ENCODE data around the gene DBH.

DNA sequence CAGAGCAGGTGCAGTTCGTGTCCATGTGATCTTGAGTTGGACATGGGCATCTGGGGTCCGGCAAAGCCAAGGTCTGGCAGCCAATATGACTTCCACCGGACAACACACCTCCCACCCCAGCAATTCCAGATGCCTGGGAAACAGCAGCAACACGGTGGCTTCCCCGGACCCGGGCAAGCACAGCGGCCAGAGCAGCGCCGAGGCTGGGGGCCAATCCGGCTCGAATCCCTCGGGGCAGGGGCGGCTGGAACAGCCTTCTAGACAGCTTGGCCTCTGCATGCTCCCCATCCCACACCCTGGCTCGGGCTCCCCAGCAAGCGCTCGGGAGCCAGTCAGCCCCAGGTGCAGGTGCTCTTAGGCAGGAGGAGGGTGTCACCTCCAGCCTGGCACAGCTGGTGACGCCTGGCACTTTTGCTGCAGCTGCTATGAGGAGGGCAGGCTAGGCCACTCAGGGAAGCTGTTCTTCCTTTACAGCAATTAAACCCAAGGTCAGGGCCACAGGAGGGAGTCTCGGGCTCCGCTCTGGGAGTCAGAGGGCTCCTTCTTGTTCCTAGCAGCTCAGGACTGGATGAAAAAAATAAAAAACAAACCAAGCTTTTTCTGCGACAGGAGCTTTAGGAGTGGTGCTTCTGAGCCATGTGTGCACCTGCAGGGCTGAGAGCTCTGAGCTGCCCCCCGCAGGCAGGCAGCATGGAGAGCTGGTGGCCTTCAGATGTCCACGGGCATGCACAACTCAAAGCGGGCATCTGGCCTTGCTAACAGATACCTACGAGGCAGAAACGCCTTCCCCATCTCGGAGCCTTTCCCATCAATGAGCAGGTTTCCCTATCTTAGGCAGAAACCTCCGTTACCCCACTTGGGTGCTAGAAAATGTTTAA, 28.2 kb downstream of the DBH start:
- TF ChIP-seq, protein P1, sequence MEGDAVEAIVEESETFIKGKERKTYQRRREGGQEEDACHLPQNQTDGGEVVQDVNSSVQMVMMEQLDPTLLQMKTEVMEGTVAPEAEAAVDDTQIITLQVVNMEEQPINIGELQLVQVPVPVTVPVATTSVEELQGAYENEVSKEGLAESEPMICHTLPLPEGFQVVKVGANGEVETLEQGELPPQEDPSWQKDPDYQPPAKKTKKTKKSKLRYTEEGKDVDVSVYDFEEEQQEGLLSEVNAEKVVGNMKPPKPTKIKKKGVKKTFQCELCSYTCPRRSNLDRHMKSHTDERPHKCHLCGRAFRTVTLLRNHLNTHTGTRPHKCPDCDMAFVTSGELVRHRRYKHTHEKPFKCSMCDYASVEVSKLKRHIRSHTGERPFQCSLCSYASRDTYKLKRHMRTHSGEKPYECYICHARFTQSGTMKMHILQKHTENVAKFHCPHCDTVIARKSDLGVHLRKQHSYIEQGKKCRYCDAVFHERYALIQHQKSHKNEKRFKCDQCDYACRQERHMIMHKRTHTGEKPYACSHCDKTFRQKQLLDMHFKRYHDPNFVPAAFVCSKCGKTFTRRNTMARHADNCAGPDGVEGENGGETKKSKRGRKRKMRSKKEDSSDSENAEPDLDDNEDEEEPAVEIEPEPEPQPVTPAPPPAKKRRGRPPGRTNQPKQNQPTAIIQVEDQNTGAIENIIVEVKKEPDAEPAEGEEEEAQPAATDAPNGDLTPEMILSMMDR (IDR thresholded peaks at IDR 0.05; ENCODE audit: low read depth, low read length) = no peak; the same call in 1 of the 2 replicates
- no peak for TF ChIP-seq EZH2phosphoT487 (IDR thresholded peaks at IDR 0.05; ENCODE audit: low read depth)
